GM12878 (cell line): ENCODE data around the gene NT5DC3. TPM values are rescaled to one million over a fixed set of nuclear protein-coding genes. Genes with fewer than 3 reads are reported as not detected.
A peak's percentile ranks its signal among the peaks of the same experiment; 100 is the strongest.

Source experiments
- ATAC-seq: fragments of 200-7000 bp; cut with Tn5 transposase; 3 replicates; pipeline ENCODE4 v1.9.1; 2020; ENCODE audit warnings: mild to moderate bottlenecking, moderate library complexity
- BruUV-seq: library from RNA; stranded (reverse); fragments of 400-500 nt; replicated peaks from 2 replicates; lab custom pipeline; 2021; lab: Mats Ljungman, UMichigan
- CTCF ChIA-PET: fragments of 300-600 bp; sonication (Branson Sonifier 250); formaldehyde crosslinking; extraction: SDS; loops from one replicate; lab custom pipeline; 2021; ENCODE audit warnings: inconsistent platforms; lab: Yijun Ruan, JAX
- POLR2A ChIA-PET: fragments of 350-600 bp; formaldehyde crosslinking; extraction: SDS; loops from one replicate; lab custom pipeline; 2021; ENCODE audit warnings: inconsistent platforms; lab: Charles Lee
- RAD21 ChIA-PET: fragments of 300-600 bp; sonication (Branson Sonifier 250); formaldehyde crosslinking; loops from one replicate; lab custom pipeline; 2023; ENCODE audit warnings: antibody characterized with exemption; ENCODE audit not compliant: unreplicated experiment; lab: Charles Lee
- SMC1A ChIA-PET: fragments of 300-600 bp; sonication (Branson Sonifier 250); formaldehyde crosslinking; loops from one replicate; lab custom pipeline; 2023; ENCODE audit not compliant: unreplicated experiment, uncharacterized antibody; lab: Charles Lee
- DNase-seq: peaks from one replicate; pipeline ENCODE4 v3.0.0-alpha.2; 2011; ENCODE audit warnings: low read depth, low spot score
- FAIRE-seq: peaks from 3 replicates; lab custom pipeline; 2011; peaks lifted over from hg19 to GRCh38; lab: Jason Lieb, UNC
- H2AFZ ChIP-seq: 2 replicates; pipeline ENCODE4 v1.6.0; 2011; ENCODE audit warnings: low read depth, low read length, control low read depth; ENCODE audit not compliant: control insufficient read depth
- H3K27ac ChIP-seq: 2 replicates; pipeline ENCODE4 v1.5.1; 2011; ENCODE audit warnings: control low read depth; ENCODE audit not compliant: control insufficient read depth, insufficient read depth
- H3K27me3 ChIP-seq, 2 experiments: replicated peaks in 1 of 2; 2 replicates each; pipeline versions ENCODE4 v1.6.0 to v1.6.1; 2011; ENCODE audit warnings: low read length in 1 of 2; ENCODE audit not compliant: control insufficient read depth in 2 of 2, insufficient read depth in 2 of 2
- H3K36me3 ChIP-seq, 2 experiments: 2 replicates each; pipeline ENCODE4 v1.5.1; 2011; ENCODE audit warnings: low read length in 1 of 2; ENCODE audit not compliant: control insufficient read depth in 2 of 2, insufficient read depth in 2 of 2
- H3K4me1 ChIP-seq: 2 replicates; pipeline ENCODE4 v1.6.1; 2011; ENCODE audit warnings: mild to moderate bottlenecking, low read length, moderate library complexity, mixed read lengths; ENCODE audit not compliant: control insufficient read depth, insufficient read depth
- H3K4me2 ChIP-seq: 2 replicates; pipeline ENCODE4 v1.6.0; 2011; ENCODE audit warnings: control low read depth; ENCODE audit not compliant: control insufficient read depth, insufficient read depth
- H3K4me3 ChIP-seq: fragments of 200-600 bp; sonication (generic); 2 replicates; pipeline ENCODE4 v1.5.1; 2016
- H3K79me2 ChIP-seq: 2 replicates; pipeline ENCODE4 v1.6.0; 2011; ENCODE audit warnings: low read length; ENCODE audit not compliant: control insufficient read depth, insufficient read depth
- H3K9ac ChIP-seq: 2 replicates; pipeline ENCODE4 v1.8.0; 2011; ENCODE audit warnings: low read length, control low read depth, mixed read lengths; ENCODE audit not compliant: control insufficient read depth, insufficient read depth
- H3K9me3 ChIP-seq: replicated peaks from 3 replicates; pipeline ENCODE4 v1.5.1; 2011; ENCODE audit warnings: mild to moderate bottlenecking, low read length; ENCODE audit not compliant: control insufficient read depth, insufficient read depth
- H4K20me1 ChIP-seq: 2 replicates; pipeline ENCODE4 v1.6.0; 2011; ENCODE audit not compliant: control insufficient read depth, insufficient read depth
- ELK1 ChIP-seq: IDR thresholded peaks from 2 replicates; pipeline ENCODE4 v1.6.1; 2012; ENCODE audit warnings: low read depth, low read length, improper control_type of control experiment
- FOS ChIP-seq: IDR thresholded peaks from 3 replicates; pipeline ENCODE4 v1.6.1; 2011; ENCODE audit warnings: borderline replicate concordance; ENCODE audit not compliant: insufficient read length; ENCODE audit errors: extremely low read depth
- FOXM1 ChIP-seq: IDR thresholded peaks from 2 replicates; pipeline ENCODE4 v1.6.1; 2012; ENCODE audit warnings: low read depth, mild to moderate bottlenecking, inconsistent platforms, low read length, moderate library complexity
- IKZF1 ChIP-seq: fragments of 450-650 bp; conservative IDR thresholded peaks from 2 replicates; pipeline ENCODE4 v1.6.1; 2017; ENCODE audit warnings: antibody characterized with exemption, mild to moderate bottlenecking
- IRF4 ChIP-seq: IDR thresholded peaks from 2 replicates; pipeline ENCODE4 v1.6.1; 2011; ENCODE audit warnings: low read depth, low read length
- MYB ChIP-seq: fragments of 150-350 bp; IDR thresholded peaks from 2 replicates; pipeline ENCODE4 v1.6.1; 2014; ENCODE audit warnings: mild to moderate bottlenecking, low read depth, low read length, borderline replicate concordance
- NFYA ChIP-seq: IDR thresholded peaks from 2 replicates; pipeline ENCODE4 v1.6.1; 2011; ENCODE audit warnings: low read depth, mild to moderate bottlenecking, low read length, improper control_type of control experiment, borderline replicate concordance
- NFYB ChIP-seq: IDR thresholded peaks from 2 replicates; pipeline ENCODE4 v1.6.1; 2011; ENCODE audit warnings: low read depth, mild to moderate bottlenecking, low read length, improper control_type of control experiment, moderate library complexity; ENCODE audit not compliant: insufficient read depth
- NR2C2 ChIP-seq: IDR thresholded peaks from 2 replicates; pipeline ENCODE4 v1.6.1; 2011; ENCODE audit warnings: borderline replicate concordance, low read depth; ENCODE audit not compliant: control insufficient read depth, insufficient read length
- PAX5 ChIP-seq: IDR thresholded peaks from 2 replicates; pipeline ENCODE4 v1.6.1; 2011; ENCODE audit warnings: low read depth, low read length, borderline replicate concordance
- RBBP5 ChIP-seq: fragments of 200-600 bp; sonication (generic); conservative IDR thresholded peaks from 2 replicates; pipeline ENCODE4 v1.6.1; 2016
- RFX5 ChIP-seq: IDR thresholded peaks from 2 replicates; pipeline ENCODE4 v1.6.1; 2011; ENCODE audit warnings: low read depth, low read length, improper control_type of control experiment
- SKIL ChIP-seq: fragments of 450-650 bp; IDR thresholded peaks from 2 replicates; pipeline ENCODE4 v1.6.1; 2017; ENCODE audit warnings: mild to moderate bottlenecking, low read depth, inconsistent platforms; ENCODE audit not compliant: poor library complexity, severe bottlenecking
- SPI1 ChIP-seq: IDR thresholded peaks from 2 replicates; pipeline ENCODE4 v1.6.1; 2011; ENCODE audit warnings: low read depth, mild to moderate bottlenecking, low read length, moderate library complexity, borderline replicate concordance; ENCODE audit not compliant: insufficient read depth
- SRF ChIP-seq, 2 experiments: IDR thresholded peaks; 2 replicates each; pipeline ENCODE4 v1.6.1; 2011; ENCODE audit warnings: low read depth in 2 of 2, low read length in 2 of 2, mild to moderate bottlenecking in 1 of 2, moderate library complexity in 1 of 2
- TAF1 ChIP-seq: IDR thresholded peaks from 2 replicates; pipeline ENCODE4 v1.6.1; 2011; ENCODE audit warnings: mild to moderate bottlenecking, low read depth, low read length, borderline replicate concordance
- USF2 ChIP-seq: IDR thresholded peaks from 2 replicates; pipeline ENCODE4 v1.6.1; 2011; ENCODE audit warnings: low read depth, low read length, improper control_type of control experiment, borderline replicate concordance
- ZNF207 ChIP-seq: fragments of 450-650 bp; IDR thresholded peaks from 2 replicates; pipeline ENCODE4 v1.6.1; 2014; ENCODE audit warnings: antibody characterized with exemption, mild to moderate bottlenecking, borderline replicate concordance
- ZNF24 ChIP-seq: fragments of 450-650 bp; IDR thresholded peaks from 2 replicates; pipeline ENCODE4 v1.6.1; 2017; ENCODE audit warnings: antibody characterized with exemption, mild to moderate bottlenecking
- ZNF622 ChIP-seq: fragments of 450-650 bp; IDR thresholded peaks from 2 replicates; pipeline ENCODE4 v1.6.1; 2017; ENCODE audit warnings: mild to moderate bottlenecking, inconsistent platforms
- WGBS: methylation state at CpG from one replicate; pipeline ENCODE4 v1.1.6; 2016; ENCODE audit warnings: low lambda C conversion rate; ENCODE audit not compliant: insufficient replicate concordance, insufficient coverage; ENCODE audit errors: missing lambda C conversion rate; 5-methylcytosine and 5-hydroxymethylcytosine counted together
- in situ Hi-C: fragments of 300-500 bp; cut with MboI; formaldehyde crosslinking; loops from 9 replicates; pipeline ENCODE4 v1.14.3; 2018; ENCODE audit warnings: mixed read lengths
- intact Hi-C: fragments of 100-400 bp; cut with micrococcal nuclease; formaldehyde crosslinking; loops from one replicate; pipeline ENCODE4 v1.14.2; 2022; ENCODE audit not compliant: unreplicated experiment
- polyA plus RNA-seq, 11 experiments: library from polyadenylated mRNA; depleted of rRNA in 4 of 11; unstranded in 6 of 11; stranded (reverse) in 5 of 11; fragments of >200 nt; fragmentation: Nextera tagmentation in 4 of 11; fragmentation: Illumina TruSeq in 1 of 11; extraction: Ambion mirVana in 4 of 11; extraction: Trizol in 1 of 11; gene quantifications; 1 replicate in 1 of 11; 2 replicates in 10 of 11; pipeline versions ENCODE4 v1.2.1 to v1.2.3, GENCODE V29; 2011 to 2016; ENCODE audit warnings: inconsistent platforms in 2 of 11, missing spikeins in 2 of 11, low read depth in 1 of 11
- total RNA-seq, 4 experiments: library from RNA; depleted of rRNA in 3 of 4; stranded (reverse); fragments of >200 nt in 3 of 4; fragmentation: Illumina TruSeq in 1 of 4; extraction: Trizol in 1 of 4; gene quantifications; 2 replicates each; pipeline versions ENCODE4 v1.2.1 to v1.2.3, GENCODE V29; 2013 to 2021

Gene NT5DC3
- total and polyA plus RNA-seq, 10 of the 15 experiments (the other 5 are each of a cell fraction or from before 2014, with no cell fraction given): 2.0 to 12.4 (median 5.9) TPM

- intact Hi-C loops: loop anchor here (2.0 to 10.0 kb wide), 3 partner anchors 48 to 474 kb away; partner anchors contain the start of gene TDG
- Histone ChIP-seq H4K20me1 (no peaks in the 10 kb centered on the region), H3K4me3 (no peak overlapping the region), H3K79me2 (no peaks in the 10 kb centered on the region), H3K4me2 (peak overlapping the region; percentile 12), H2AFZ (peak overlapping the region; percentile 13; the same call in 1 of the 2 replicates), H3K36me3 (no peaks in the 10 kb centered on the region), H3K27ac (peak overlapping the region; percentile 77), H3K9ac (peak overlapping the region; percentile 10; the same call in 1 of the 2 replicates), H3K4me1 (peaks cover 35% of the 10 kb centered on the region), H3K27me3 (no peaks in the 10 kb centered on the region), H3K9me3 (no peaks in the 10 kb centered on the region)
- POLR2A ChIA-PET: interaction anchor here (5.8 kb wide), 1 partner anchor 46 kb away, joined by 73 read pairs; the partner anchor contains the start of gene HSP90B1
- RAD21 ChIA-PET: interaction anchor here (0.6 to 7.0 kb wide), 6 partner anchors 46 to 255 kb away, joined by 3 to 121 read pairs (median 6); partner anchors contain the start of gene HSP90B1
- FAIRE-seq: no peak
- peak; percentile 20 for DNase-seq
- SMC1A ChIA-PET: interaction anchor here (0.9 to 7.3 kb wide), 9 partner anchors 29 to 461 kb away, joined by 3 to 125 read pairs (median 4); partner anchors contain the start of gene HSP90B1
- 15% methylated on average over 2 of the region's 2 CpGs for WGBS
- BruUV-seq: no TSS peak
- in situ Hi-C loops: loop anchor here (5.0 kb wide), 1 partner anchor 226 kb away; no protein-coding TSS in a partner anchor
- ATAC-seq: peak; percentile 59
- CTCF ChIA-PET: interaction anchor here (0.8 to 10.6 kb wide), 8 partner anchors 44 to 476 kb away, joined by 3 to 239 read pairs (median 4); no protein-coding TSS in a partner anchor
- TF ChIP-seq NFYB (no peak), ELK1 (no peak), MYB (no peak), NR2C2 (no peak), SRF (IDR thresholded peaks at IDR 0.05; ENCODE audit: low read depth in 2 of 2, low read length in 2 of 2) (no peak), SKIL (no peak), USF2 (no peak), RFX5 (no peak), SPI1 (peak; percentile 40; the same call in 1 of the 2 replicates), PAX5 (0 out of 2 replicates have a peak, but pooled peaks have one; percentile 29), ZNF622 (no peak), ZNF24 (peak; percentile 90), ZNF207 (no peak), NFYA (no peak), TAF1 (no peak), IRF4 (no peak), FOS (no peak), IKZF1 (no peak), RBBP5 (no peak), FOXM1 (no peak)
Measured at GRCh38 chr12:103881261-103881660, 40.2 kb upstream of the NT5DC3 start.
